Gastrocnemius medialis (tissue), 4 donors: ENCODE results near the gene PILRB. TPM values are rescaled to one million over a fixed set of nuclear protein-coding genes. Genes with fewer than 3 reads are reported as not detected.

ENCODE experiments used
- ATAC-seq, 2 donors: fragments of 150-250 bp; one replicate each; pipeline ENCODE4 v1.9.1; 2016
- DNase-seq, 2 donors: peaks; one replicate each; pipeline ENCODE4 v3.0.0-alpha.2; 2019
- H3K27ac ChIP-seq, 4 donors: fragments of 200-600 bp; sonication (generic); 1 replicate in 1 of 4; 2 replicates in 3 of 4; pipeline ENCODE4 v1.5.1; 2016 to 2018; ENCODE audit warnings: mild to moderate bottlenecking in 2 of 4, moderate library complexity in 1 of 4
- H3K27me3 ChIP-seq, 3 donors: fragments of 200-600 bp; sonication (generic) in 2 of 3; 1 replicate in 1 of 3; 2 replicates in 2 of 3; pipeline versions ENCODE4 v1.5.1 to v1.6.0; 2016 to 2019; ENCODE audit warnings: mild to moderate bottlenecking in 1 of 3, moderate library complexity in 1 of 3
- H3K36me3 ChIP-seq, 2 donors: fragments of 200-600 bp; sonication (generic) in 1 of 2; one replicate each; pipeline ENCODE4 v1.5.1; 2017 to 2018
- H3K4me1 ChIP-seq, 2 donors: fragments of 200-600 bp; sonication (generic) in 1 of 2; one replicate each; pipeline ENCODE4 v1.5.1; 2016 to 2017; ENCODE audit warnings: mild to moderate bottlenecking in 2 of 2
- H3K4me3 ChIP-seq, 4 donors: fragments of 200-600 bp; sonication (generic) in 3 of 4; 1 replicate in 1 of 4; 2 replicates in 3 of 4; pipeline ENCODE4 v1.5.1; 2016 to 2019; ENCODE audit warnings: mild to moderate bottlenecking in 2 of 4
- H3K9me3 ChIP-seq, 3 donors: fragments of 200-600 bp; sonication (generic) in 2 of 3; 1 replicate in 1 of 3; 2 replicates in 2 of 3; pipeline ENCODE4 v1.5.1; 2016 to 2019
- CTCF ChIP-seq, 5 experiments: fragments of 450-650 bp in 3 of 5; fragments of 200-600 bp in 2 of 5; sonication (generic) in 2 of 5; IDR thresholded peaks in 4 of 5; conservative IDR thresholded peaks in 1 of 5; 1 replicate in 4 of 5; 2 replicates in 1 of 5; pipeline ENCODE4 v1.5.1; 2016 to 2019; ENCODE audit warnings: antibody characterized with exemption in 5 of 5, mild to moderate bottlenecking in 3 of 5, moderate library complexity in 3 of 5
- POLR2A ChIP-seq, 2 donors: fragments of 450-650 bp; IDR thresholded peaks; one replicate each; pipeline ENCODE4 v1.6.1; 2017; ENCODE audit warnings: antibody characterized with exemption in 2 of 2, mild to moderate bottlenecking in 2 of 2, moderate library complexity in 2 of 2
- in situ Hi-C, 4 donors: fragments of 200-750 bp; cut with MboI; loops; one replicate each; pipeline versions ENCODE4 v1.15.0 to v1.8.0; 2017; ENCODE audit warnings: low sequenced_read_pairs in 4 of 4
- intact Hi-C: fragments of 100-400 bp; cut with DNase I; formaldehyde crosslinking; loops from one replicate; pipeline ENCODE4 v1.15.1; 2023; ENCODE audit warnings: low total_unique reads
- total RNA-seq, 4 donors: library from RNA; depleted of rRNA; stranded (reverse); fragments of >200 nt; gene quantifications; one replicate each; pipeline versions ENCODE4 v1.1.0 to v1.2.3, GENCODE V29; 2016

Gene PILRB
- total RNA-seq, 4 donors from 2014 or later = 11.8 to 32.4 (median 20.8) TPM

- peaks cover 0 to 18% of the 10 kb centered on the region in 2 donors for H3K36me3 ChIP-seq
- intact Hi-C loops = no loop called here
- H3K27ac ChIP-seq = no peak overlapping the region
- no peak for TF ChIP-seq POLR2A (IDR thresholded peaks at IDR 0.05)
- no peak for TF ChIP-seq CTCF (IDR thresholded peaks at IDR 0.05 in 4 of 5, conservative IDR thresholded peaks at IDR 0.05 in 1 of 5)
- in situ Hi-C loops = no loop called here
- H3K27me3 ChIP-seq = no peaks in the 10 kb centered on the region
- peaks cover 0 to 5% of the 10 kb centered on the region in 2 donors for H3K4me1 ChIP-seq
- ATAC-seq (no peak), DNase-seq (no peak)
- no peak overlapping the region for H3K4me3 ChIP-seq
- no peaks in the 10 kb centered on the region for H3K9me3 ChIP-seq
Measured at GRCh38 chr7:100367251-100367620, 9.3 kb downstream of the PILRB start.

GRCh38 chr7:100367676-100368613, 10.0 kb downstream of the PILRB start:
- Histone ChIP-seq H3K27me3 (no peaks in the 10 kb centered on the region), H3K36me3 (peaks cover 0 to 11% of the 10 kb centered on the region in 2 donors)
- in situ Hi-C loops = no loop called here

GRCh38 chr7:100369105-100369504, 11.2 kb downstream of the PILRB start:
- intact Hi-C loops = no loop called here
- peak overlapping the region; percentile 15 to 52 (median 49) for H3K27ac ChIP-seq
- H3K9me3 ChIP-seq = no peaks in the 10 kb centered on the region
- no peak overlapping the region for H3K4me3 ChIP-seq
- in situ Hi-C loops = no loop called here
- peaks cover 0 to 6% of the 10 kb centered on the region in 2 donors for H3K36me3 ChIP-seq
- ATAC-seq (peak; percentile 13 to 15), DNase-seq (peak; percentile 31 to 56)
- H3K4me1 ChIP-seq = peaks cover 0 to under 1% of the 10 kb centered on the region in 2 donors
- no peaks in the 10 kb centered on the region for H3K27me3 ChIP-seq
- TF ChIP-seq POLR2A (IDR thresholded peaks at IDR 0.05) = peak in 1 of 2 donors; percentile 16
- no peak for TF ChIP-seq CTCF (IDR thresholded peaks at IDR 0.05 in 4 of 5, conservative IDR thresholded peaks at IDR 0.05 in 1 of 5)

More at GRCh38 chr7:100367676-100368613, 10.0 kb downstream of the PILRB start:
- ATAC-seq (no peak), DNase-seq (no peak)
- TF ChIP-seq CTCF (IDR thresholded peaks at IDR 0.05 in 4 of 5, conservative IDR thresholded peaks at IDR 0.05 in 1 of 5) = no peak
- TF ChIP-seq POLR2A (IDR thresholded peaks at IDR 0.05) = no peak
- intact Hi-C loops = no loop called here
- H3K9me3 ChIP-seq = no peaks in the 10 kb centered on the region
- H3K4me1 ChIP-seq = peaks cover 0 to 5% of the 10 kb centered on the region in 2 donors
- H3K4me3 ChIP-seq = no peak overlapping the region
- peak overlapping the region in 3 of 4 donors; percentile 9 to 52 (median 46) for H3K27ac ChIP-seq

GRCh38 chr7:100370303-100370702, 12.4 kb downstream of the PILRB start:
- Histone ChIP-seq H3K36me3 (peaks cover 0 to 6% of the 10 kb centered on the region in 2 donors), H3K27me3 (no peaks in the 10 kb centered on the region), H3K4me3 (no peak overlapping the region), H3K4me1 (no peaks in the 10 kb centered on the region), H3K27ac (peak overlapping the region in 3 of 4 donors; percentile 31 to 52 (median 52)), H3K9me3 (no peaks in the 10 kb centered on the region)
- ATAC-seq (peak in 1 of 2 donors; percentile 17), DNase-seq (no peak)
- in situ Hi-C loops = no loop called here
- TF ChIP-seq CTCF (IDR thresholded peaks at IDR 0.05 in 4 of 5, conservative IDR thresholded peaks at IDR 0.05 in 1 of 5) (no peak), POLR2A (IDR thresholded peaks at IDR 0.05) (peak in 1 of 2 donors; percentile 10)
- intact Hi-C loops = no loop called here
